GM18873 (cell line): ENCODE data around the gene MTREX.

Experiments
- ATAC-seq: cut with Tn5 transposase; IDR thresholded peaks from one replicate; pipeline ENCODE4 v1.9.1; 2021; ENCODE audit warnings: mild to moderate bottlenecking, moderate library complexity, moderate number of reproducible peaks; ENCODE audit not compliant: unreplicated experiment, low FRiP score

The MTREX gene

DNA sequence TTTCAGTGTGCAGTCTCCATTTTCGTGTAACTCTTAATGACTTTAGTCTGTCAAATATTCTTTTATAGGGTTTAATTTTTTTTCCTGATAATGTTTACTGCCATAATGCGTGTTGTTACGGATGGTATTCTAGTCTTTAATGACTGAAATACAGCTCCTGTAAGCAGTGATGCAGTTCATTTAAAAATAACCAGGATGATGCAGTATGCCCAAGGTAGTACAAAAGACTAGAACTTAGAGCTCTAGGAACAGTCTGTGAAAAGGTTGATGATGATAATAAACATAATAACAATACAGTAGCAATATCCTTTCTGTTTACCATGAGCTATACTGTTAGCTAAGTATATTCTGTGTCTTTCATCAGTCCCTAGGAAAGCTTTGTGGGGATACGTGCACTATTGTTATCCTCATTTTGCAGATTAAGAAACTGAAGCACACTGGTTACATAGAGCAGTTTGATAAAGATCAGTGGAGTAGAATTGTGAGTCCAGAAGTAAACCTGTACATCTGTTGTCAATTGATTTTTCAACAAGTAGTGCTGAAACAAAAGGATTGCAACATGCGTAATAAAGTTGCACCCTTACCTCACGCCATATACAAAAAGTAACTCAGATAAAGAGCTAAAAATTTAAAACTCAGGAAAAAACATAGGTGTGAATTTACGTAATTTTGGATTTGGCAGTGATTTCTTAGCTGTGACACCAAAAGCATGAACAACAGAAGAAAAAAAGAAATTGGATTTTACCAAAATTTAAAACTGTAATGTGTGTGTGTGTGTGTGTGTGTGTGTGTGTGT, 64.5 kb downstream of the MTREX start:
- ATAC-seq: no peak

DNA sequence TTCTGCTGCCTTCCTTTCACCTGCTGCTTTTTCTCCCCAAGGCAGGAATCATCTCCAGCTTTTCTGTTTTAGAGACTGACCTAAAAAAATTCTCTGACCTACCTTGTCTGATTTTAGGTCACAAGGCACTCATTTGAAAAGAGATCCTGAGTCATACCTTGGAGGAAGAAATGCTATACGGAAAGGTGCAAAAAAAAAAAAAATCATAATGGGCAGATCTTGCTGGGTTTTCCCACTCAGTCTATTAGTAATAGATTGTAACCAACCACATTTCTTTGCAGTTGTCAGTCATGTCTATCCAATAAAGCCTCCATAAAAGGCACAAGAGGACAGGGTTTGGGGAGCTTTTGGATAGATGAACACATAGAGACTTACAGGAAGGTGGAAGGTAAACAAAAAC, 70.0 kb downstream of the MTREX start:
- ATAC-seq: no peak

DNA sequence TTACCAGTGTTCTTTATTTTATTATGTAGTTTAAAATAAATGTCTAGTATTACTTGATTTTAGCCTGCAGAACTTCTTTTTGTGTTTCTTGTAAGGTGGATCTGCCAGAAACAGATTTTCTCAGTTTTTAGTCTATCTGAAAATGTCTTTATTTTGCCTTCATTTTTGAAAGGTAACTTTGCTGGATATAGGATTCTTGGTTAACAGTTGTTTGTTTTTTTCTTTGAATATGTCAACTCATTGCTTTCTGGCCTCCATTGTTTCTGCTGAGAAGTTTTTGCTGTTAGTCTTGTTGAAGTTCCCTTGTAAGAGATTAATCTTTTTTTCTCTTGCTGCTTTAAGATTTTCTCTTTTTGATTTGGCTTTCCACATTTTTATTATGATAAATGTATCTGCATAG, 75.5 kb downstream of the MTREX start:
- no peak for ATAC-seq

DNA sequence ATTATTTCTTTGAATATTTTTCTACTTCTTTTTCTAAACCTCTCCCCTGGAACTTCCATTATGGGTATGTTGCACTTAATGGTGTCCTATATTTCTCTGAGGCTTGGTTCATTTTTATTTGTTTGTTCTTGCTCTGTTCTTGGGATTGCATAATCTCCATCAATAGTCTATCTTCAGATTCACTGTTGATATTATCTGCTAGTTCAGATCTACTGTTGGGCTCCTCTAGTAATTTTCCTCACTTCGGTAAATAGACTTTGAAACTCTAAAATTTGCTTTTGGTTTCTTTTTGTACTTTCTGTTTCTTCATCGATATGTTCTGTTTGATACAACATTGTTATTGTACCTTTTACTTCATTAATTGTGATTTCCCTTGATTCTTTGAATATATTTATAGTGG, 76.3 kb downstream of the MTREX start:
- ATAC-seq: no peak

DNA sequence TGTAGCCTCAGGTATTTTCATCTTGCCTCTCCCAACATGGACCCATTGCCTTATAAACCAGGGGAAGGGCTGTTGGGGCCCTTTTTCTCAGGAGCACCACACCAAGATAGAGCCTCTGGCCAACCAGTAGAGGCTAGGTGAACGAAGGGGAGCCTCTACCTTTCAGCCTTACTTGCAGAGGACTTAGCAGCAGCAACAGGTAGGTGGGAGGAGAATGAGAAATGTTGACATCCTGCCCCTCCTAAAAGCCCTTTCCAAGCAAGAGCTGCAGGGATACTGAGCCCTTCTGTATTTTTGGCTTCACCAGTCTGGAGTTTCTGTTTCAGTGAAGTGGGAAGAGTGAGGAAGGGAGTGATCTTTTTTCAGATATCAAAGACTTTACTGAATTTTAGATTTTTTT, 77.4 kb downstream of the MTREX start:
- no peak for ATAC-seq

DNA sequence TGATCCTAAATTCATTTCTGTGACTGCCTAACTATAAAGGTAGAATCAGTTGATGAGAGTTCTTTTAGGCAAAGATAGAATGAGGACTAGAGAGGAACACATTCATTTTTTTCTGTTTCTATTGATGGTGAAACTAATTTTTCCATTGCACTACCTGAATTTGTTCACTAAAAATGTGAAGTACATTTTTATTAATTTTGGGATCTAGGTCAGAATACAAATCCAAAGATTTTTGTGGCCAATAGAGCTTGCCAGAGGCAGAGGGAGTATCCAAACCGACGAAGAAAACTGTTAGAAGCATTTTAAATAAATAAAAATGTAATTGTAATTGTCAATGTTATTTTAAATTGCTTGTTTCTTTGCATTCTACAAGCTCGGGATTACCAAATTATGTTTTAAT, 78.1 kb downstream of the MTREX start:
- no peak for ATAC-seq

DNA sequence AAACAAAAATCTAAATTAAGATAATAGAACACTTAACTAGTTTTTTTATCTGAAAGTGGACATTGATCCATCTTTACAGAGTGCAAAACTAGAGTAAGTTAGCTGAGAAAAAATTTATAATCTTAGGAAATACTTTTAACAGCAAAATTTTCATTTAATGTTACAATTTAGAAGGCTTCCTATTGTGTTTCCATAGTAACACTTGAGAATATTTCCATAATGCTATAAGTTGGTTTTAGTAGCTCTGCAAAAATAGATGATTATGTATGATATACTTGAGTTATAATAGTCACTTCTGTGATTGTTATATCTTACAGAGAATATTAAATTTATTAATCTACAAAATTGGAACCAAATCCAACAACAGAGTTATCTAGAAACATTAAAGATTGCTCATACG, 78.6 kb downstream of the MTREX start:
- ATAC-seq: no peak

DNA sequence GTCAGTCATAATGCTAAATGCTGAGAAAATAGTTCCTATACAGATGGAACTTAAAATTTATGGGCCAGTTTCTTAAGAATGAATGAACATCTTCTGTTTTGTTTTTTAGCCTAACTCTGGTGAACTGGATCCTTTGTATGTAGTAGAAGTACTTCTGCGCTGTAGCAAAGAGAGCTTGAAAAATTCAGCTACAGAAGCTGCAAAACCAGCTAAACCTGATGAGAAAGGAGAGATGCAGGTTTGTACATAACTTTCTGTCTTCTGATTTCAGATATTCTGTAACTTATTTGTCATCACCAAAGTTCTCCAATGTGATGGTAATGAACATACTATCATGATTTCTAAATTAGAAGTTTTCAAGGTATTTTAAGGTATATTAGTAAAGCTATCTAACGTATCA, 80.1 kb downstream of the MTREX start:
- no peak for ATAC-seq

DNA sequence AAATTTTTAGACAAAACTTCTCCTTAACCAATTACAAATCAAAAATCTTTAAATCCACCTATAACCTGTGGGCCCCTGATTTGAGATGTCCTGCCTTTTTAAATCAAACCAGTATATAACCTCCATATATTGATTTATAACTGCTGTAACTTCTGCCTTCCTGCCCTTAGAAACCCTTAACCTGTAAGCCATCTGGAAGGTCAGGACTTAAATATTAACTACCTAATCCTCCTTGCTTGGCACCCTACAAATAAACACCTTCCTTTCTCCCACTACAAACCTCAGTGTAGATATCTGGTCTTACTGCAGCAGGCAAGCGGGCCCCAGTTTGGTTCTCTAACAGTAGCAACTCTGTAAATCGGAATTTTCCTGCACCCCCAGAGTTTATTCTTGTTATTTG, 83.9 kb downstream of the MTREX start:
- no peak for ATAC-seq

DNA sequence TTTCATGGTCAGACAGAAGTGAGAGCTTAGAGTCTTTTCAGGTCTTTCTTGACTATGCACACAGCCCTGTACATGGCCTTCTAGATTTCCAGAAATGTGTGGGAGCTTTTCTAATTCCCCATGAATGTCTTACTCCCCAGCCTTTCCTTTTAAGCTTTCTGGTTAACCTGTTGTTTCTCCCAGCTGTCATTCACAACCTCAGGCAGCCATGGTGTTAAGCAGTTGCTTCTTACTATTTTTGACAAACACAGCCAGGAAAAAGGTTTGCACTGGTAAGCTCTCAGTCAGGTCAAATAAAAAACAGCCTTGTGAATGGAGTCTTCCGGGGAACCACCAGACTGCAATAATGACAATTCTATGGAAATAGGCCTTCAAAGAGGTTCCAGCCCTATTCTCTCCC, 84.9 kb downstream of the MTREX start:
- no peak for ATAC-seq

DNA sequence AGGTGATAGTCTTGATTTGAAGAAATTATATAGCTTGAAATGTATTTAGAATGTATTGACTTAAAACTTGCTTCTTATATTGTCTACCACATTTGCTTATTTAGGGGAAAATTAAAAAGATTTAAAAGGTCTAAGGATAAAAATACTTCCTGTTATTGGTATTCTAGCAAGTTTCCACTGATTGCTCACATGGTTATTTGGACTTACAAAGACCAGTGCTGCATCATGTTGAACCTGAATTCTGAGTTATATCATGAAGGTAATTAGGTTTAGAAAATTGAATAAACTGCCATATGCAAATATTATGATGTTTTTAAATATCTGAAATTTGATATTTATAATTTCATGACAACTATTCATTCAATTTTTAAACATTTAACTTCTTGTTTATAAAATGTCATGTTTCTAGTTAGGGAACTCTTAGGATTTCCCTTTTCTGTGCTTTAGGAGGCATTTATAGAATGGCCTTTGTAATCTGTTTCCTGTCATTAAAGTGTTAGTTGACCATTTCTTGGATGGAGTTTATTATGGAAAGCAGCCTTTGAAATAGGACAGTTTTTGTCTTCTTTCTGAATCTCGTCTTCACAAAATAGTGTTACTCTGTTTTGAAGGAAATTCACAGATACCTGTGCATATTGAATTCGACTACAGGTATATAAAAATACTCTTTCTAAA, 85.8 kb downstream of the MTREX start:
- no peak for ATAC-seq

DNA sequence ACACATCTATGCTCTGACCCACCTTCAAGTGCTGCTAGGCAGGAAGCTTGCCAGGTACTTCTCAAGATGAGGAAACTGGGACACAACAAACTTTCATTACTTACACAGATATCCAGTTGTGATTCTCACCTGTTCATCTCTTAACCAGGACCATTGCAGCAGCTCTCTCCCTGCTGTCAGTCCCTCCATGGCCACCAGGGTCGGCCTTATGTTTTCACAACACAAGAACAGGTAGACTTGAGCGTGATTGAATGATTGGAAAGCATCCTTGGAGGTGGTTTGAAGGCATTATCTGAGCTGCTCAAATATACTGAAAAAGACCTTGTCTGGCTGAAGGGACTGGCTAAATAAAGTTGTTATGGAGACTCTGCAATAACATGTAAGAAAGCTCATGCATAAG, 94.4 kb downstream of the MTREX start:
- no peak for ATAC-seq

DNA sequence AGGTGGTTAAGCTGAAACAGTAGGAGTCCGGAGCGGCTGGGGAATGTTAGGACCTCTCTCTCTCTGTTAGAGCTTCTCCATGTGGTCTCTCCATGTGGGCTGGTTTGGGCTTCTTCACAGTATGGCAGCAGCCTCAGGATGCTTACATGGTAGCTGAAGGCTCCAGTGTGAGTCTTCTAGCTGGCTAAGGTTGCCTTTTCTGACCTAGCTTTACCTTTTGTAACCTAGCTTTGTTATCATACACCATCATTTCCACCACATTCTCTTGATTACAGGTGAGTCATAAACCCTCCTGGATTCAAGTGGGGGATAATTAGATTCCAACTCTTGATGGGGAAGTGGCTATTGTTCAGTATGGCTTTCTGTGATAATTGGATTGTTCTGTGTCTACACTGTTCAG, 98.5 kb downstream of the MTREX start:
- no peak for ATAC-seq

DNA sequence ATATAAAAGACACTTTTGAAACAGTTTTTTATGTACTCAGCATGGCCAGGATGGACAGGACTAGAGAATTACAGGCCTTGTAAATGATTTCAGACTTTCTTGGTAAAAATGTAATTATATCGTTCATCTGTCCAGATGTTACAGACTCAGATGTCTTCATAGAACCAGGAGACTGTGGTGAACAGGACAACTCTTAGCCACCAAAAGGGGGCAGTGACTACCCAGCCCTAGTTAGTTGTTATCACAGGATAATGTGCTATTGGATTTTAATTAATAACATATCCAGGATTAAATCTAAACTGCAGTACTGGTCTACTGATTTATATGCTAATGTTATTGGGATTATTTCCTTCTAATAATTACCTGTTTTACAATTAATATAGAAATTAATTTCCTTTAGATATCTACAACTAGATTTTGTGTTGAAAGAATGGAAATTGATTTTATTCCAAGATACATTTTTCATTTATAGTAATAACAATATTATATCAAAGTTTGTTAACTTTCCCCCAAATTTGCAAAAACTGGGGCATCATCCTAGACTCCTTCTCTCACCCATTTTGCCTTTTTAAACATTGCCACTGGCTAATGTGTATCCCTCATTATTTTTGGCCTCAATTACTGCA, 99.4 kb downstream of the MTREX start:
- no peak for ATAC-seq

DNA sequence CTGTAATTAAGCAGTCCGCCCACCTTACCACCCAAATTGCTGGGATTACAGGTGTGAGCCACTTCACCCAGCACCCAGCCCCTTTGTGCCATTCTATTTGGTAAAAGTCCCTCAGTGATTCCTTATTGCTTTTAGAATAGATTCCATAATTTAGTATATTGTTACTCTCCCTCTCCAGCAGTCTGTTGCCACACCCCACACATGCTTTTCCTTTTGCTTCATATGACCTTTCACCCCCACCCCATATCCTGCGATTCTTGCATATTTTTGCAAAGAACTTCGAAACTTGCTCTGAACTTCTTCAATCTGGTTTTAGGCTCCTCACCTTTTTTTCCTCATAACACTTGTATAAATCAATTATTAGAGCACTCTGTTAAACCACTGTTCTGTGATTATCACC, 100.2 kb downstream of the MTREX start:
- no peak for ATAC-seq

DNA sequence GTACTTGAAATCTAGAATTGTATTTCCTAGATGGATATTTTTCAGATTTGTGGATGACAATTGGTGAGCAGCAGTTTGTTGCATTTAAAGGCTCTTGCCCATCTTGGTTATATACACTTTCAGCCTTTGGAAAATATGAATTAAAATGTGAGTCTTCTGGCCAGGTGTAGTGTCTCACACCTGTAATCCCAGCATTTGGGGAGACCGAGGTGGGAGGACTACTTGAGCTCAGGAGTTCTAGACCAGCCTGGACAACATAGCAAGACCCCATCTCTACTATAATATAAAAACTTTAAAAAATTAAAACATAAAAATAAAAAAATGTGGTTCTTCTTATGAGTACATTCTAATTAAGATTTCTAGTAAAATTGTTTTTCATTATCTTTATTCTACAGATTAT, 102.0 kb downstream of the MTREX start:
- no peak for ATAC-seq

DNA sequence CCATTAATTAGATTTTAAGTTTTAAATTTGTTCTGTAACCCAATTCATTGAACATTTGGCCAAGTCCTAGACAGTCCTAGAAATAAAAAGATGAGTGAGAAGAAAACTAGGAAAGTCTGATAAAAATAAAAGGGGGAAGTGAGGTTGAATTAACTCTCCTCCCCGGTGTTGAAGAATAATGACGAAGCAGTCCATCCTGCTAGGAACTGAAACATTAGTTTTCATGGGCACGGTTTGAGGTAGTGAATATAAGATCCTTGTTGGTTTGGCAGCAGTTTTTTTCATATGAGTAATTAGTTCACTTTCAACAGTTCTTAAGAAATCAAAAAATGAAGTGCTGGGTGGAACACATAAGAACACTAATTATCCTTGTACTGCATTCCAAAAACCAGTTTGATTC, 103.1 kb downstream of the MTREX start:
- no peak for ATAC-seq

DNA sequence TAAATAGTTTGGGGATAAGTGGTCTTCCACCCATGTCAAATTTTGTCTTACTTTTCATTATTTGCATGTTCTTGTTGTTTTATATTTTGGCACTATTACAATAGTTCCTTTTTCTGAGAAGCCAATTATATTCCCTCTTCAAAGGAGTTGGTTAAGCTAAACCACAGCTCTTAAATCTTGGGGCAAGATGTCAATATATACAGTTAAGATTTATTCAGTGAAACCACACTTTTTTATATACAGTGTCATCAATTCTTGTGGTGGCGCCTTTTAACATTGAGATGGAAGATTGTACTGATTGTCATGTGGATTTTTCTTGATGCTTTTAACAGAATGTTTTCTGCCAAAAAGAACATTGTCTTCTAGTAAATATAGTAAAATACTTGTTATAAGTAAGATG, 104.1 kb downstream of the MTREX start:
- ATAC-seq: no peak

DNA sequence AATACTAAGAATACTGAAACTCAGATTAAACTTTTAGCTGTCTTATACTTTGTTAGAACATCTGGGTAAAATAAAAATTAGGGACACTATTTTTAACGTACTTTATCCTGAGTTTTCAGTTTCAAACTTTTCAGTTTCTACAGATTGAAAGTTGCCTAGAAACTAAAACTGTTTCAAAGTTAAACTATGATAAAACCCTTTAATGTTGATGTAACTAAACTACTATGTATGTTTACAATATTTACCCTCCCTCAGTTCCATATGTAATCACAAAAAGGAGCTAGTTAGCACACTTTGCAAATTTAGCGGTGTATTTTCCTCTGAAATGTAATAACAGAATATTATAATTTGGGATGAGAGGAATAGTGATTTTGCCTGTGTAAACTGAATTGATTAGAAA, 105.9 kb downstream of the MTREX start:
- no peak for ATAC-seq

DNA sequence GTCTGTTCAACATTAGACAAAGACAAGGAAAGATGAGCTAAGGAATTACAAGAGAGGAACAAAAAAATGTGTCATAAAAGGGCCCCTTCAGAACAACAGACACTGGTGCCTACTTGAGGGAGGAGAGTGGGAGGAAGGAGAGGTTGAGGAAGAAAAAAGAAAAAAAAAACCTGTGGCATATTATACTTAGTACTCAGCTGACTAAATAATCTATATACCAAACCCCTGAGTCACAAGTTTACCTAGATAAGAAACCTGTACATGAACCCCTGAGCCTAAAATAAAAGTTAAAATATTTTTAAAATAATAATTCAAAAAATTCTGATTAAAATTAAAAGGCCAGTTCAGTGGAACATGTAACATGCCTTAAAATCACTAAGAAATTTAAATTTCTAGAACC, 107.3 kb downstream of the MTREX start:
- no peak for ATAC-seq

DNA sequence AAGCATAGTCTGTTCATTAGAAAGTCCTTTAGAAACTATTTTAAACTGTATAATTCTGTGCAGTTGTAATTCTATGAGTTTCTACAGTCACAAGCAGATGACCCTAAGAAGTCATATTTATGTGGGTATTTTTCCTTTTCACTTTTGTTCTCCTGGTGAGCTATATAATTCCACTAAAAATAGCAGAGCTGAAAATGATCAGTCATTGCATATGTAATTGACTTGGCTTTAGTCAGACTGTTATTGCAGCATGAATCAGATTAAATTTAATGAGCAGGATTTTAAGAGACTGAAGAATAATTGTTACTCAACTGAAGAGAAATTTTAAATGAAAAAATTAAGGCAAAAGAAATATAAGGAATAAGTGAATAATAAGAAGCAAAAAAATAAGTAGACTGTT, 108.5 kb downstream of the MTREX start:
- no peak for ATAC-seq
